HS-27A (cell line): Measurements from ENCODE around the gene NLE1.
"Not testable (repeated sequence)": the region's sequence is repeated elsewhere in the genome, so short reads cannot be mapped to it uniquely, and the experiment has no call there.

Experiments
- DNase-seq: peaks from one replicate; pipeline ENCODE4 v3.0.0-alpha.2; 2012; ENCODE audit warnings: low read depth, missing footprints

NLE1 gene

DNA sequence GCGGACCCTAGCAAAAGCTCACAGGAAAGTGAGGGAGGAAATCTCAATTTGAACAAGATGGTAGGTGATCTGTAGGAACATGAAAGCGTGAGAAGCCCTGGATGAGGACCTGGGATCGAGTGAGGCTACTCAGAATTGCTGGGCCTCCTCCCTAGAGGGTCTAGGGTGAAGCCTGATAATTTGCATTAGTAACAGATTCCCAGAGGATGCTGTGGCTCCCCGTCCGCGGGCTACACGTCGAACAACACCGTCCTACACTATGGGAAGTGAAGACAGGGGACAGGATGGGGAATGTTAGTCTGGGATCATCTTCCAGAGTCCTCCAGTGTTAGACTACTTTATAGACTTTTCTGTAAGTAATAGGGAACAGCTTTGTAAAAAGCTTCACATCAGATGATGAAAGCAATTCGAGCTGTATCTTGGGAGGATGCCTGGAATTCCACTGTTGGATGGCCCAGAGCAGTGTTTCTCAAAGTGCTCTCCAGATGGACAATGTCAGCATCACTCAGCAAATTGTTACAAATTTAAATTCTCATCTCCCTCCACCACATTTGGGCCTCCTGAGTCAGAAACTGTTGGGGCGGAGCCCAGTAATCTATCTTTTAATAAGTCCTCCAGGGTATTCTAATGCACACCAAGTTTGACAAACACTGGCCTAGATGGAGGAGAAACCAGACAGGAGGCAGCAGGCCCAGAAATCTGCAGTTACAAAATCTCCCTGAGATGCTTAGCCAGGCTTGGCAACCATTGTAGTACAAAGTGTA, 14.2 kb downstream of the NLE1 start:
- no peak for DNase-seq

GRCh38 chr17:35121315-35121714, 20.8 kb downstream of the NLE1 start, which contains the start of gene FNDC8:
TSS of gene FNDC8 (plus strand) at chr17:35121615. CDS start at chr17:35121694, 79 bp downstream.
- no peak for DNase-seq

GRCh38 chr17:35119370-35120165, 22.5 kb downstream of the NLE1 start, which contains the start of gene RAD51D:
TSS of gene RAD51D (minus strand) at chr17:35119860. CDS start at chr17:35119613, 247 bp downstream.
- peak; percentile 14 for DNase-seq

DNA sequence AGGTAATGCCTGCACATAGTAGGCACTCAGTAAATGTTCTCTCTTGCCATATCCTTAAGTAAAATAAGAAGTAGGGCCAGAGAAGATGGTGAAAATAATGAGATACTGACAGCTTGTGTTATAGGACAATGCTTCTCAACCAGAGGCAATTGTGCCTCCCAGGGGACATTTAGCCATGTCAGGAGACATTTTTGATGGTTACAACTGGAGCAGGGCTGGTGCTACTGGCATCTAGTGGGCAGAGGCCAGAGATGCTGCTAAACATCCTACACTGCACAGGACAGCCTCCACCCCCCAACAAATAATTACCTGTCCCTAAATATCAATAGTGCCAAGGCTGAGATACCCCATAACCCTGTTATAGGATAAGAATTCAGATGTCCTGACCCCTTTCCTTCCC, 24.1 kb downstream of the NLE1 start:
- no peak for DNase-seq

DNA sequence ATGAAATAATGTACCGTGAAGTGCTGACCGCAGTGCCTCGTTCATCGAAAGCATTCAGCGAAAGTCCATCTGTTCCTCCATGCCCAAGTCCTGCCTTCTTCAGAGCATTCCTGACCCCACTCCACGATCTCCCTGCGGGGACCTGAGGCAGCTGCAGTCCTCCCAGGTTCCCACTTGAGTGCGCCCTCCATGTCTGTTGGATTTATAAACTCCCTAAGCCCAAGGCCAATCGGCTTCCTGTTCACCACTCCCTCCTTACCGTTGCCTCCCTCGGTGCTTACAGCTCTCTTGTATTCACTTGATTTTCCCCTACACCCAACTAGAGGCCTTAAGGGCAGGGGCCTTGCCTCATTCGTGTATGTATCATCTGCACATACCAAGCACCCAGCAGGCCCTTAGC, 25.3 kb downstream of the NLE1 start:
- DNase-seq, result no peak

- DNase-seq, result not testable (repeated sequence)
Observed at GRCh38 chr17:35110791-35111190, 31.3 kb downstream of the NLE1 start.

DNA sequence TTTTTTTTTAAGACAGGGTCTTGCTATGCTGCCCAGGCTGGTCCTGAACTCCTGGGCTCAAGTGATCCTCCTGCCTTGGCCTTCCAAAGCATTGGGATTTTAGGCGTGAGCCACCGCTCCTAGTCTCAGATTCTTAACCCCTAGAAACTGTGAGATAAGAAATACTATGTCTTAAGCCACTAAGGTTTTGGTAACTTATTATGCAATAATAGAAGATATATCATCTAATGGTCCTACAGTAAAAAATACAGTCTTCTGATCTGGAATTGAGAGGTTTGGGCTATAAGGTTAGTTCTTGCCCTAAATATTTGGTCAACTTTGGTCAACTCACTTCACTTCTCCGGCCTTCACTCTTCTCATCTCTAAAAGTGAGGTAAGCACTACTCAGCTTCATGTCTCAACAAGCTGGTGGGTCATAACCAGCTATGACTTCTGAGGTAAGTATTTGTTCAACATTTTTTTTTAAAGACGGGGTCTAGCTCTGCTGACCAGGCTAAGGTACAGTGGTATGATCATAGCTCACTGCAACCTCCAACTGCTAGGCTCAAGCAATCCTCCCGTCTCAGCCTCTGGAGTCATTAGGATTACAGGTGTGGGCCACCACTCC, 37.2 kb downstream of the NLE1 start:
- DNase-seq, result no peak

- DNase-seq, result no peak
Observed at GRCh38 chr17:35103271-35103670, 38.8 kb downstream of the NLE1 start.

- DNase-seq, result no peak
Observed at GRCh38 chr17:35101725-35102124, 40.4 kb downstream of the NLE1 start.

DNA sequence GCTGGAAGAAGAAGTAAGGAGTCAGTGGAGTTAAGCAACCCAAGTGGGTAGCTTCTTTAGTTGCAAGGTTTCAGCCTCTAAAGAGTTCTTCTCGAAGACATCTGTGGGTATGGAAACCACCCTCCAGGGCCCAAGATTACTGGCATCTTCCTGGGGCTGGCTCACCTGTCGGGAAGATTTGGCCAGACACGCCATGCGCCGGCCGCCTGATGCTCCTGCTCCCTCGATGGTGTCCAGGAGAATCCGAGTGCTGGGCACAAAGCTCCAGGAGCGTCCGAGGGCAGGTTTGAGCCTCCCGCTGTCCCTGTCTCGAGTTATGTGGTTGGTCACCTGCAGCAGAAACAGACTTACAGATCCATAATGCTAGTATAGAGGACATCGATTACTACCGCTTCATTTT, 41.1 kb downstream of the NLE1 start:
- no peak for DNase-seq

DNA sequence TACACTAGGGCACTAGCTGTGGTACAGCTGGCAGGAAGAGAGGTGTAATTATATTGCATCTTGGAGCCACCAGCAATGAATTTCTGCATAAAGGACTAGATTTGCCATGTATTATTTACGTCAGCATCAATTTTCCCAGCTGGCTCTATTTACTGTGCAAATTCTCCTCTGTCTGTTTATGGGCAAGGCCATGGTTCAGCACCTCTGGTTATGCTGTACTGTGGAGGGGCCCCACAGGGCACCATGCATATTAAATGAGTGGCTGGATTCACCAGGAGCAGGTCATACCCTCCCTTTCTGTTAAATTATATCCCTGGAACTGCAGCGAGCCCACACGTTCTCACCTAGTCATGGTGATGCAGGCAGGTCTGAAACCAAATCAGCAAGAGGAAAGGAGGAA, 42.2 kb downstream of the NLE1 start:
- DNase-seq, result no peak

GRCh38 chr17:35097776-35098175, 44.3 kb downstream of the NLE1 start:
- no peak for DNase-seq

GRCh38 chr17:35095741-35096140, 46.4 kb downstream of the NLE1 start:
- no peak for DNase-seq

GRCh38 chr17:35094902-35095301, 47.2 kb downstream of the NLE1 start:
- DNase-seq, result no peak

DNA sequence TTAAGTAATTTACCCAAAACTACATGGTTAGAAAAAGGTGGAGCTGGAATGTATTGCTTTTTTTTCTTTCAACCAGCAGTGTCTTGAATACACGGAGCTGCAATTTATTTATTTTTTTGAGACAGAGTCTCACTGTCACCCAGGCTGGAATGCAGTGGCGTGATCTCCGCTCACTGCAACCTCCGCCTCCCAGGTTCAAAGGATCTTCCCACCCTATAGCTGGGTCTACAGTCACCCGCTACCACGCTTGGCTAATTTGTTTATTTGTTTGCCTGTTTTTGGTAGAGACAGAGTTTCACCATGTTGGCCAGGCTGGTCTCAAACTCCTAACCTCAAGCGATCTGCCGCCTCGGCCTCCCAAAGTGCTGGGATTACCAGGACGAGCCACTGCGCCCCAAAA, 51.4 kb downstream of the NLE1 start:
- DNase-seq, result not testable (repeated sequence)

DNA sequence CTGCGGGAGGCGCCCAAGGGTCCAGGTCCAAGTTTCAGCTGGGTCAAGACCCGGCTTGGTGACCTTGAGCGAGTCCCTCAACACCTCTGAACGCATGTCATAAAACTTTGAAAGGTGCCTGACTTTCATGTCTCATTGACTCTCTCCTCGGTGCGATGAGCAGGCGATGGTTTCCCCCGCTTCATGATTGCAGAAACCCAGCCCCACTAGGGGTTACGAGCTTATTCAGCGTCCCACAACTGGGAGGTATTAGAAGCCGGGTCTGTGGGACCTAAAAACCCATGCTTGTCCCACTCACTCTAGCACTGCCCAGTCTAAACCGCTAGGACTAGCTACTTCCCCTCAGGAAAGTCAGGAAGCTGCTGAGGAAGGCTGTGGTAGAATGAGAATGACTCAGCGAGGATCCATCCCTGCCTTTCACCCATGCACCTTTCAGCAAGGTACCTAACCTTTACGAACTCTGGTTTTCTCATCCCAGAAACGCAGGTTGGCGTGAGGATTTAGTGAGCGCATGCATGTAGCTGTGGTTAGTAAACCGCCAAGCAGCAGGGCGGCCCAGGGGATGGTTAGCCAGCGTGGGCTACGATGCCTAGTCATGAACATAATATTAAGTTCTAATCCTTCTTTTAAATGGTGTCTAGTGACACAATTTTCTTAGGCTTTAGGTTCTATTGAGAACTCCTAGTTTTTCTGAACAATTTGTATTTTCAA, 52.4 kb downstream of the NLE1 start:
- no peak for DNase-seq

- DNase-seq, result no peak
Observed at GRCh38 chr17:35088881-35089585, 53.1 kb downstream of the NLE1 start.

DNA sequence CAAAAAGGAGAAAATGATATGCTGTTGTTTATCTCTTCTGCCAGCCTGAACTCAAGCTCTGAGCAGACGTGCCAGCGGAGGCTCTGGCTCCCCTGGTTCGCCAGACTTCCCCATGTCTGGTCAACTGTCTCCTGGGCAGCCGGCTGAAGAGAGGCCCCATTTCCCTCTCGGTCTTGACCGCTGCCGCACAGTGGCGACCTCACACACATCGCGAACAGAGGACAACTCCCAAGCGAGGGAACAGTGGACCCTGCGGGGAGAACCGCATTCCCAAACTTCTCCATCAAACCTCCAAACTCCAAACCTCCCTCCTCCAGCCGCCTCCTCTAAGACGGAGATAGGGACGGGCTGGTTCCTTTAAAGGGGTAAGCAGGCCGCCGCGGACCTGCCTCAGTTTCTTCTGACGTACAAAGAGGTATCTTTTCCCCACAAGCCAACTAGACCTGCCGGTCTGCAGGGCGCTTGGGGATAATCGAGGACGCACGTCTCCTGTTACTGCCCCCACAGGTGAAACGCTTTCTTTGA, 53.7 kb downstream of the NLE1 start:
- DNase-seq, result no peak

DNA sequence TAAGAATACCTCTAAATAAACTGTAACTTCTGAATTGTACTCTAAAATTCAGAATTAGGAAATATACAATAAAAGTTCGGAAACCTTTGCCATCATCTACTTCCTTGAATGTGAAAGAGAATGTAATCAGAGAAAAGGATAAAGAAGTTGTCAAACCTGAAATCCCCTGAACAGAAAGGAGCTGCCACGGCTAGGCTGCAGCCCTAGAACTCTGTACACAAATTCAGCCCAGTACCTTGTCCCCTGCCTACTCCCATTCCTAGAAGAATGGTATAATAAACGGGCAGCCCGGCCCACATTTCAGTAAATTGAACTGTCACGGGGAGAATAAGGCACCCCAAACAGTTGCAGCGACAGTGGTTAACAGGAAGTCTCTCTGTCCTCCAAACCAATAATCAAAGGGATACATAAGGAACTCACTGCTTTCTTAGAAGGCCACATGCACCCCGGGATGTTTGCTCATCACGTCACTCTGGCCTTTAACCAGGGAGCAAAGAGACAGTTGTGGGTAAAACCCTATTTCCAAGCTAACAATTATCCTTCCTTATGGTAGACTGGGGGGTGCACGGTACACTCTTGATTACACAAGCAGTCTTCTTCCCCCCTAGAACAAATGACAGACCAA, 54.3 kb downstream of the NLE1 start:
- no peak for DNase-seq

GRCh38 chr17:35086931-35087573, 55.1 kb downstream of the NLE1 start:
- no peak for DNase-seq
